Measurements from ENCODE around the gene GABRB3.

Gene GABRB3

GRCh38 chr15:26550880-26551279 lies 222.0 kb downstream of the GABRB3 start:
- DNase-seq = no peak

- no peak for DNase-seq
These were observed 235.2 kb downstream of the GABRB3 start for GRCh38 chr15:26537663-26538062.

DNA sequence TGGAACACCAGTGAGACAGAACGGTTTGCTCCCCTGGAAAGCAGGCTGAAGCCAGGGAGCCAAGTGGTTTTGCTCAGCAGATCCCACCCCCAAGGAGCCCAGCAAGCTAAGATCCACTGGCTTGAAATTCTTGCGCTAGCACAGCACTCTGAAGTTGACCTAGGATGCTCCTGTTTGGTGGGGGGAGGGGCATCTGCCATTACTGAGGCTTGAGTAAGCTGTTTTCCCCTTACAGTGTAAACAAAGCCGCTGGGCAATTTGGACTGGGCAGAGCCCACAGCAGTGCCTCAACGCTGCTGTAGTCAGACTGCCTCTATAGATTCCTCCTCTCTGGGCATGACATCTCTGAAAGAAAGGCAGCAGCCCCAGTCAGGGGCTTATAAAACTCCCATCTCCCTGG lies 241.4 kb downstream of the GABRB3 start:
- no peak for DNase-seq

- DNase-seq = no peak
These were observed 247.8 kb downstream of the GABRB3 start for GRCh38 chr15:26525096-26525495.

GRCh38 chr15:26521691-26522198 lies 251.1 kb downstream of the GABRB3 start:
- no peak for DNase-seq

DNA sequence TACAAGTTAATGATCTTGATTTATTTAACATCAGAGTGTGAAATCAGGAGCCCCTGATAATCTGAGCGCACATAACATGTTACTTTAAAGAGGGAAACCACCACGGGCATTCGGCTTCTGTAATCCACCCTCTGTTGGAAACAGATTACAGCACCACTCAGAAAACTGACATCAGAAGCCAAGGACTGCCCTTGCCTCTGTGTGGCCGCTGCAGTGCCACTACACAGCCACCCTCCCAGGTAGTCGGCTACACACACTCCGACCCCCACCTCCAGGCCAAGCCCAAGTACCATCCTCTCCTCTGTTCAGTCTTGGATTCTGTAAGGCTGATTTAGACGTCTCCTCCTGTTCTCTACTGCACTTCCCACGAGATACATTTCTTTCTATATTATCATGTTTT lies 251.7 kb downstream of the GABRB3 start:
- DNase-seq = no peak

GRCh38 chr15:26518885-26519284 lies 254.0 kb downstream of the GABRB3 start:
- no peak for DNase-seq

DNA sequence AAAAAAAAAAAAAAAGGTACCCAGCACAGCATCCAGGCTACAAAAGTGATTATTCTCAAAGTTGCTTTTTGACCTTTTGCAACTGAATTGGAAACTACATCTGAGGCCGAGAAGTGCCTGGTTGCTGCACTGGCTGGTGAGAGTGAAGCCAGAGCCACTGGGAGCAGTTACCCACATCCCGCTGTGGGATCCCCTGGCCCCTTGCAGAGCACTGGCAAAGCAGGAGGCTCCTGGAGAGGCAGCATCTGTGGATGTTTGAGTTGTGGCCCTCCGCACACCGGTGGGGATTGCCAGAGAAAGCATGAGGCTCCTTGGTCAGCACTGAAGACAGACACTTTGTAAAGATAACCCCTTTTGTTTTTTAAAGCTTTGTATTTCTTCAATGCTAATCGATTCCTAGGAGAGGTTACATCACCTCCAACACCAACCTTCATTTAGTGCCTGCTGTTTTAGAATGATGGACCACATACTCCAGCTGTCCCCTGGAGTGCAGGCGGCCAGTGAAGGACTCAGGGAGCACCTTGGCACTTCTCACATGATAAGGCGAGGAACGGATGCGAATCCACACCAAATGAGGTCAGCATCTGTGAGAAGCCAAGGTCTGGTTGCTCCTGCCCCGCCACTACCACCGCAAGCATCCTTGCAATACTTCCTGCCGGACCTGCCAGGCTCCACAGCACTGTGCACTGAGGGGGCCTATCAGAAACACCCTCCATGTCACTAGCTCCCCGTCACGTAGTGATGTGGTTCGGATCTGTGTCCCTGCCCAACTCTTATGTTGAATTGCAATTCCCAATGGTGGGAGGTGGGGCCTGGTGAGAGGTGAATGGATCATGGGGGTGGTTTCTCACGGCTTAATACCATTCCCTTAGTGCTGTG lies 256.5 kb downstream of the GABRB3 start:
- DNase-seq = no peak

DNA sequence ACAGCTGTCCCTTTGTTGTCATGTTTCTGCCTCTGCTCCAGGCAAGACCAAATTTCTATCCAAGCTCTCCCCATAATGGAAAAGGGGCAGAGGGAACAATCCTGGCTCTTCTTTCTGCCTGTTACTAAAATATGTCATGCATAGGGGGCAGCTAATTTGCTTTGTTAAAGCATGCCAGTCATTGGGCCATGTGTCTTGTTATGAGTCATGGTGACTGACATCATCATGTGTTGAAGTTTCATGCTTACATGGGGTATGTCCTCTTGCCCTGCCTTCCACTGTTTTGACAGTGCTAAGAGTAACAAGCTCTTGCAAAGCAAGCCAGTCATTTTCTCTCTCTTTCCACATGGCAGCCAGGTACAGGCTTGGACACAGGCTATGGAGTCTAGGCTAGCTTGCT lies 268.9 kb downstream of the GABRB3 start:
- no peak for DNase-seq
